ENCODE data around the gene MAN1A1.

MAN1A1 gene

GRCh38 chr6:119345114-119345513 lies 4.4 kb downstream of the MAN1A1 start:
- no peak for DNase-seq

DNA sequence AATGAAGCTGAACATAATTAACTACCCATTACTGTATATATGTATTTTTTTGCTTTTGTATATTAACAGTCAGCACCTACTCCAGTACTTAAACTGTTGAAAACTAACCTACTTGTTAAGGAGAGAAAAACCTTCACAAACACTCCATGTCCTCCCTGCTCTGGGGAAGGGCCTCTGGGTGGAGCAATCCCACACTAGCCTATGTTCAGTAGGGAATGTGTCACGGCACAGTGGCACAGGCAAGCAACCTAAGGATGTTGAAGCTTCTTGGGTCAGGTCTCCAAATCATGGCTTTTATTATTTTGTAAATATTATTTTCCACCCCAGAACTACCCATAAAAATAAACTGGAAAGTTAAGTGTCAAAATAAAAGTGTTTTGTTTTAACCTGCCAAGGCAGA lies 5.3 kb downstream of the MAN1A1 start:
- no peak for DNase-seq

GRCh38 chr6:119343573-119344146 lies 5.9 kb downstream of the MAN1A1 start:
- no peak for DNase-seq

DNA sequence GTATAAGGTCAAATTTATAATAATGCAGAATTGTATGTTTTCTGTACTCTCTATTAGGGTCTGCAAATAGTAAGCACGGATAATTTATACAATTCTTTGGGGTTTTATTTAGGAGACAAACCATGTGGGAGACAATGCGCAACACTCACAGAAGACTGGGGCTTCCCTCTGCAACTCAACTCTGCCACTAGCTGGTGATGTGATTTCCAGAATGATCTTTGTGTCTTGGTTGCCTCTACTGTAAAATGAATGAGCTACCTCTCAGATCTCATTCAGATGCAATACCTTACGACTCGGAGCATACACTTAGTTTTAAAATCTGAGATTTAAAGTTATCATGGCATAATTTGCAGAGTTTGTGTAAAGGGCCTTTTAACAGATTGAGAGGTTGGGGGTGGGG lies 6.4 kb downstream of the MAN1A1 start:
- no peak for DNase-seq

GRCh38 chr6:119342430-119342829 lies 7.1 kb downstream of the MAN1A1 start:
- no peak for DNase-seq

GRCh38 chr6:119340796-119341487 lies 8.6 kb downstream of the MAN1A1 start:
- DNase-seq, result no peak

DNA sequence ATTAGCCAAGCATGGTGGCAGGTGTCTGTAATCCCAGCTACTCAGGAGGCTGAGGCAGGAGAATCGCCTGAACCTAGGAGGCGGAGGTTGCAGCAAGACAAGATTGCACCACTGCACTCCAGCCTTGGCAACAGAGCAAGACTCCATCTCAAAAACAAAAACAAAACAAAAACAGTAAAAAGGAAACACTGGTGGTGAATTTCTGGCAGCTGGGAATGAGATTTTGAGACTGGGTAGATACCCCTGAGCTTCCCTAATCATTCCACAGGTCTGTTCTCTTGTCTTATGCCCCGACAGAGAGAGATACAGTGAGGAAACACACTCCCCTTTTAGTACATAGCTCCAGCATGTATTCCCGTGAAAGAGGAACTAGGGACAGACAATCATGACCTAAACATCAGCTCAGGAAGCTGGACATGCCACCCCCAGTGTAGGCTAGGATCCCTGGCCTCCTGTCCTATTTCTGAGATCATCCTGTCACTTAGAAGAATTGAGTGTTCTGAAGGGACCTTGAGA lies 9.6 kb downstream of the MAN1A1 start:
- DNase-seq, result no peak

GRCh38 chr6:119337762-119338161 lies 11.8 kb downstream of the MAN1A1 start:
- DNase-seq, result no peak

DNA sequence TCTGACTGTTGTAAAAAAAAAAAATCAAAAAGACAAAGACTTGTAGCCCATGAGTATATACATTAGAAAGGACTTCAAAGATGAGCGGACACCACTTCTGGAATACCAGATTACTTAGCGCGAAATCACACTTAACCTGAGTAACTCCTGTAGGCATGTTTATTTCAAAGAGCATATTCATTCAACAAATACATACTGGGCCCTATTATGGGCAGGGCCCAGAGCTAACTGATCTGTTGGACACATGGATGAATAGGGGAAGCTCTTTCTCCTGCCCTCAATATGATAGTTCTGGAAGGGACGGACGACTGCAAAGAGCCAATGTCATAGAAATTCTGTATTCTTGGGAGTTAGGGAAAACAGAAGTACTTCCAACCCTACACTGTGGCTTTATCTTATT lies 12.3 kb downstream of the MAN1A1 start:
- no peak for DNase-seq

DNA sequence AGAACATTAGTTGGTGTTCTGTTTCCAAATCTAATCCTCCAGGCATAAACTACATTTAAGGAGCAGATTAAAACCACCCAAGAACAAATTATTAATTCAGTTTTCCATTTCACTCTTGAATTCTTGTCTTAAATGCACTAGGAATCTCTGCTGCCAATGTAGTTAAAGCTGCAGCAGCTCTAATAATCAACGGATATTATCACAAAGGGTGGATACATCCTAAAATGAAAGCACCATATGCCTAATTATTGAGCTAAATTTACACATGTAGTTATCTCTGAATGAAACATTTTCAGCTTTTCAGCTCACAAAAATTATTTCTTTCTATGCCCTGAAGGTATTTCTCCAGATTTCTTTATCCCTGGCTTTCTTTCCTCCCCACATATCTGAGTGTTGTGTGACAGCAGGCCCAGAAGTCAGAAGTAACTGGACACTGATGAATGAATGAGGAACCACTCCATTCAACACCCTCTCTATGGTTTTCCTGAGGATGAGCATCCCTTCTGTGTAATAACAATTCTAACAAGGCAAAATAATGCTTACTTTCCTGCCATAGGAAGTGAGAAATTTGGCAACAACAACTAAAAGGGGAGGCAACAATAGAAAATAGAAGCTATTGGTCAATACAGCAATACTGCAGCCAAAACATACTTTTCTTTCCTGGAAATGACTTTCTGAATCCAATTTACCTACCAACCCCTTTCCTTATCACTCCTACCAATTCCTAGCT lies 14.9 kb downstream of the MAN1A1 start:
- DNase-seq, result no peak

GRCh38 chr6:119333707-119334295 lies 15.8 kb downstream of the MAN1A1 start:
- DNase-seq, result no peak

DNA sequence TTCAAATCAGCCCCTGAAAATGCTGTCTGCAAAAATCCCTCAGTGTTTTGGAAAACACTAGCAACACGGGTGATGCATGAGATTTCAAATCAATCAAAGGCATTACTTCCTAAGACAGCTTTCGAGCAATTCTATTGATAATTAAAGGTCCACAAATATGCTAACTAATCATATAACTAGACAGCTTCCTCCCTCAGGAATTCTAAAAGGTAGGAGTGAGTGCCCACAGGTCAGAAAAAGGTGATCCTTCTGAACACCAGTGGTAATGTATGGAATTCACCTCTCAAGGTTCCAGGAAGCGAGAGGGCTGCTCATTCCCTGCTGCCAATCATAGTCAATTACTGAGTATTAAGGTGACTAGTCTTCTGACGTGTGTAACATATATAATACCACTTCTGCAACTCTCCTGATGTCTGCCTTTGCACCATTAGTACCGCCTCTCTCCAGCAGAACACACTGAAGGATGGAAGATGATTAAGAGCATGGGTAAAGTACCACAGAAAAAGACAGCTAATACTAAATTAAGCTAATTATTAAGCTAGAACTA lies 16.4 kb downstream of the MAN1A1 start:
- no peak for DNase-seq

- DNase-seq, result no peak
Measured at GRCh38 chr6:119331663-119332286, 17.8 kb downstream of the MAN1A1 start.

DNA sequence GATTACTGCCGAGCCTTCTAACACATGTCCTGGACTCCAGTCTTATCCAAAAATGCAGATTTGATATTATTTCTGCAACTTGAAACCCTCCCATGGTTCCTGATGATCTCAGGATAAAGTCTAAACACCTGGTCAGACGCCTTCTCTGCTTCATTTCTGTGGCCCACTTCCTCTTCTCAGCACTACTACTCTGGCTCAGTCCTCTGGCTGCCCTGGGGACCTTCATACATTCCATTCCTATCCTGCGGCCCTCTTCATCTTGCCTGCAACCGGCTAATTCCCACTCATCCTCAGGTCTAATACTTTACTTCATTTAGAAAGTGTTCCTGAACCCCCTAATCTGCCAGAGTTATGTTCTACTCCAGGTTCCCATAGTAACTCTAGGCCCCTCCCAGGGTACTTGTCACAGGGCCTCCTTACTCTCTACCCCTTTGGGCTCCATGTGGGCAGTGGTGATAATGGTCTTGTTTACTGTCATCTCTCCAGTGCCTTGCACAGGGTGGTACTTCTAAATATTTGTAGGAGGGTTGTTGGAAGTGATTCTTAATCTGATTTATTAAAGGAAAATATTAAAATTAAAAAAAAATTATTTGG lies 18.9 kb downstream of the MAN1A1 start:
- DNase-seq, result no peak

- no peak for DNase-seq
Measured at GRCh38 chr6:119329794-119330180, 19.8 kb downstream of the MAN1A1 start.

DNA sequence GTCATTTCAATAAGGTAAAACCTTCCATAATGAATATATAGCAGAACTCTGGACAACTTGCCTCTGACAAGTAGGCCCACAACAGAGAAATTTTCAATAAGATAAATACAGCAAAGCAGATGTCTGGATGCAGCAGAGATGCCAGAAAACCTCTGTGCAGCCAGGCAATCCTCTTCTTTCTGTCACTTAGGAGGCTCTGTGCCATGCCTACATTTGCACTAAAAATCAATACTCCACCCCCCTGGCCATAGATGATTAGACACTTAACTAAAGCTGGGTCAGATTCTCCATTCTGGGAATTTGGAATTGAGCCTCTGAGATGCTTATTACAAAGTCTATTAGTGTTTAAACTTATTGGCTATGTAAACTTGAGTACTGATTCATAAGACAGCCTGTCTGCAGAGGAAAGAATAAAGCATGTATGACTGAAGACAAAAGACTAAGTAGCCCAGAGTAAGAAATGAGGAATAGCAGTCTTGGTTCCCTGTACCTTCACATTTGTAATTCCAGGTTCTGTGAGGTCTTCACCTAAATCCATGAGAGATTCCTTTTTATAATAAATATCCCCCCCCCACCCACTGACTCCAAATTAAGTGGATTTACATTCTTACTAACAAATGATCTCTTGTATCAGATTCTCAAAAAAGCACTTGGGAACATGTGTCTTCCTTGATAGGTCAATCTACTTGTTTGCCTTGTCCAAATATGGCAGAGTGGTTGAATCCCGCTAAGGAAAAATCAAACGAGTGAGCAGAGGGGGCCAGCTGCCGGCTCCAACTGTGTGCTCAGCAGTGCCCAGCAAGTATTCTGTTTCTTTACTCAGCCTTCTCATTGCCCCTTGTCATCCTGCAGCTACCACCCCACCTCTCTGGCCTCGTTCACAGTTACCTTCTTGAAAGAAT lies 20.4 kb downstream of the MAN1A1 start:
- no peak for DNase-seq

DNA sequence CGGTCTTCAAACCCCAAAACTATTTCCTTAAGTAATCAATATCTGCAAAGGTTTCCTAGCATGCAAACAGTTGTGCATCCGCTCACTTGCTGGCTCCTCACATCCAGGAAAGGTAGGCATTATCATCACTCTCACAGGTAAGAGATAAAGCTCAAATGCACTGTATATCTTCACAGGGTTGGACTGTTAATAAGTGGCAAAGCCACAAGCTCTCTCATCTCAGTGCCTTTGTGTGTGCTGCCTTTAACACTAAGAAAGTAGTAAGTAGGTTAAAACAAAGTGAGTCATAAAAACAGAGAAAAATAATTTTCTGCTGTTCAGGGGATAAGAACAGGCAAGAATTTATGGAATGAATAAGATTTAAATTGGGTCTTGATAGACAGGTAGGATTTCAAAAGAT lies 21.3 kb downstream of the MAN1A1 start:
- DNase-seq, result no peak

- no peak for DNase-seq
Measured at GRCh38 chr6:119327810-119328209, 21.8 kb downstream of the MAN1A1 start.

- no peak for DNase-seq
Measured at GRCh38 chr6:119326291-119327005, 23.1 kb downstream of the MAN1A1 start.

- DNase-seq, result no peak
Measured at GRCh38 chr6:119325559-119326265, 23.8 kb downstream of the MAN1A1 start.
